ENCODE data around the gene GRHL1.

DNA sequence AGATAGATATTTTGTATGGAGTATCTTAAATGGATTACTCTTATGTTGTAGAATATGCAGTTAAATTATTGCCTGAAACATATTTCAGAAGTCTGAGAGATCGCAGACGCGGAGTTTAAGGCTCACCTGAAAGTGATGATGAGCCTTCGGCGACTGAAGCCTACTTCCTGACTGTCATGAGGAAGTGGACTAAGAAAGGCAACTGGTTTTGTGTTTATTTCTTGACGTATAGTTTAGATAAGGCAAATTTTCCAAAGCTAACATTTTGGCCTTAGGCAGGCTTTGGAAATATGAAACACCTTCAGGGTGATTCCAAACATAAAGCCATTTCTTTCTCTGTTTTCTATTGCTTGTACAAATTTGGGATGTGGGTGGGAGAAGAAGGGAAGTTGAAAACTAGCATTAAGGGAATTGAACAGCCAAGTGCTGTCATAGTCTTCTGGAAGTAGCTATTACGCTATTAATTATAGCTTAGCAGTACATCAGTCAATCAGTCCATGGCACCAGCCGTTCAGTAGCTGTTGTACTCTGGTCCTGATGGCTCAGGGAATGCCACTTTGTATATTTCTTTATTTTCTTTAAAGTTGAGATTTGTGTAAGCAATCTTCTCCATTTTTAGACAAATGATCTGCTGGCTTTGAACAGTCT, 1.5 kb downstream of the GRHL1 start:
- TF ChIP-seq POLR2A (IDR thresholded peaks at IDR 0.05), result no peak
- TF ChIP-seq, protein P1, sequence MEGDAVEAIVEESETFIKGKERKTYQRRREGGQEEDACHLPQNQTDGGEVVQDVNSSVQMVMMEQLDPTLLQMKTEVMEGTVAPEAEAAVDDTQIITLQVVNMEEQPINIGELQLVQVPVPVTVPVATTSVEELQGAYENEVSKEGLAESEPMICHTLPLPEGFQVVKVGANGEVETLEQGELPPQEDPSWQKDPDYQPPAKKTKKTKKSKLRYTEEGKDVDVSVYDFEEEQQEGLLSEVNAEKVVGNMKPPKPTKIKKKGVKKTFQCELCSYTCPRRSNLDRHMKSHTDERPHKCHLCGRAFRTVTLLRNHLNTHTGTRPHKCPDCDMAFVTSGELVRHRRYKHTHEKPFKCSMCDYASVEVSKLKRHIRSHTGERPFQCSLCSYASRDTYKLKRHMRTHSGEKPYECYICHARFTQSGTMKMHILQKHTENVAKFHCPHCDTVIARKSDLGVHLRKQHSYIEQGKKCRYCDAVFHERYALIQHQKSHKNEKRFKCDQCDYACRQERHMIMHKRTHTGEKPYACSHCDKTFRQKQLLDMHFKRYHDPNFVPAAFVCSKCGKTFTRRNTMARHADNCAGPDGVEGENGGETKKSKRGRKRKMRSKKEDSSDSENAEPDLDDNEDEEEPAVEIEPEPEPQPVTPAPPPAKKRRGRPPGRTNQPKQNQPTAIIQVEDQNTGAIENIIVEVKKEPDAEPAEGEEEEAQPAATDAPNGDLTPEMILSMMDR (IDR thresholded peaks at IDR 0.05), result no peak
- TF ChIP-seq POLR2AphosphoS5 (IDR thresholded peaks at IDR 0.05; ENCODE audit: insufficient read depth in 1 of 2, low read depth in 1 of 2), result no peak

Measured in vagina (tissue), 2 donors.